Peyer's patch (tissue), 4 donors: ENCODE measurements around the gene LDLRAD3. TPM values are rescaled to one million over a fixed set of nuclear protein-coding genes. Genes with fewer than 3 reads are reported as not detected.

Source experiments
- DNase-seq, 3 donors: peaks; one replicate each; pipeline ENCODE4 v3.0.0-alpha.2; 2017 to 2019
- H3K27ac ChIP-seq, 4 donors: fragments of 200-600 bp; sonication (generic); one replicate each; pipeline ENCODE4 v1.5.1; 2016 to 2019
- H3K27me3 ChIP-seq, 2 donors: fragments of 200-600 bp; sonication (generic); one replicate each; pipeline ENCODE4 v1.5.1; 2019
- H3K36me3 ChIP-seq, 3 donors: fragments of 200-600 bp; sonication (generic); one replicate each; pipeline ENCODE4 v1.5.1; 2016 to 2019
- H3K4me1 ChIP-seq, 4 donors: fragments of 200-600 bp; sonication (generic); one replicate each; pipeline ENCODE4 v1.5.1; 2016 to 2019
- H3K4me3 ChIP-seq, 4 donors: fragments of 200-600 bp; sonication (generic); 1 replicate in 3 of 4; 2 replicates in 1 of 4; pipeline ENCODE4 v1.5.1; 2016 to 2019; ENCODE audit warnings: mild to moderate bottlenecking in 1 of 4
- H3K9me3 ChIP-seq, 4 donors: fragments of 200-600 bp; sonication (generic); one replicate each; pipeline ENCODE4 v1.5.1; 2016 to 2019; ENCODE audit warnings: mild to moderate bottlenecking in 1 of 4
- POLR2A ChIP-seq, 2 donors: fragments of 450-650 bp; IDR thresholded peaks; one replicate each; pipeline ENCODE4 v1.5.1; 2017; ENCODE audit warnings: antibody characterized with exemption in 2 of 2, mild to moderate bottlenecking in 2 of 2, moderate library complexity in 2 of 2
- total RNA-seq, 4 donors: library from RNA; depleted of rRNA; stranded (reverse); fragments of >200 nt; gene quantifications; one replicate each; pipeline ENCODE4 v1.1.0, GENCODE V29; 2016
- TF ChIP-seq, protein P1 (sequence below), 6 experiments: fragments of 450-650 bp in 4 of 6; fragments of 200-600 bp in 2 of 6; sonication (generic) in 1 of 6; IDR thresholded peaks; one replicate each; pipeline ENCODE4 v1.5.1; 2017 to 2019; ENCODE audit warnings: antibody characterized with exemption in 6 of 6, mild to moderate bottlenecking in 3 of 6, moderate library complexity in 1 of 6

Gene LDLRAD3
- total RNA-seq, 4 donors from 2014 or later = 1.2 to 14.0 (median 4.8) TPM

DNA sequence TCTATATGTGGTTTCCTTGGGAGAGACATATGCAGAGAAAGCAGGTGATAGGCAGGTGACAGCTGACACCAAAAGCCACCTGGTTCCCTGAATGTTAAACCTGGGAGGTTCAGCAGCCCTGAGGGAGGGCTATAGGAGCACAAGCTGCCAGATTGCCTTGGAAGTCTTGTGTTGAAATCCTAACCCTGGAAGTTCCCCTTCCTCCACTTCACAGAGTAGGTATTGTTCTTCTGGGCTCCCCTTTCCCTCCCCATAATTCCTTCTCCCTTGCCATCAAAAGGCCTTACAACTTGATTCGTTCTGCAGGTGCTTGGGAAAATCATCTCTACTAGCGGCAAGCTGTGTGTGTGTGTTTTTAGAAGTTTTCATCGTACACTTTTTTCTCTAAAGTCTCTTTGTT is 5.4 kb downstream of the LDLRAD3 start:
- no peak for DNase-seq
- H3K4me1 ChIP-seq = no peaks in the 10 kb centered on the region
- no peak overlapping the region for H3K4me3 ChIP-seq
- no peak overlapping the region for H3K27ac ChIP-seq
- no peaks in the 10 kb centered on the region for H3K36me3 ChIP-seq
- H3K9me3 ChIP-seq = no peaks in the 10 kb centered on the region
- no peaks in the 10 kb centered on the region for H3K27me3 ChIP-seq
- TF ChIP-seq, protein P1, sequence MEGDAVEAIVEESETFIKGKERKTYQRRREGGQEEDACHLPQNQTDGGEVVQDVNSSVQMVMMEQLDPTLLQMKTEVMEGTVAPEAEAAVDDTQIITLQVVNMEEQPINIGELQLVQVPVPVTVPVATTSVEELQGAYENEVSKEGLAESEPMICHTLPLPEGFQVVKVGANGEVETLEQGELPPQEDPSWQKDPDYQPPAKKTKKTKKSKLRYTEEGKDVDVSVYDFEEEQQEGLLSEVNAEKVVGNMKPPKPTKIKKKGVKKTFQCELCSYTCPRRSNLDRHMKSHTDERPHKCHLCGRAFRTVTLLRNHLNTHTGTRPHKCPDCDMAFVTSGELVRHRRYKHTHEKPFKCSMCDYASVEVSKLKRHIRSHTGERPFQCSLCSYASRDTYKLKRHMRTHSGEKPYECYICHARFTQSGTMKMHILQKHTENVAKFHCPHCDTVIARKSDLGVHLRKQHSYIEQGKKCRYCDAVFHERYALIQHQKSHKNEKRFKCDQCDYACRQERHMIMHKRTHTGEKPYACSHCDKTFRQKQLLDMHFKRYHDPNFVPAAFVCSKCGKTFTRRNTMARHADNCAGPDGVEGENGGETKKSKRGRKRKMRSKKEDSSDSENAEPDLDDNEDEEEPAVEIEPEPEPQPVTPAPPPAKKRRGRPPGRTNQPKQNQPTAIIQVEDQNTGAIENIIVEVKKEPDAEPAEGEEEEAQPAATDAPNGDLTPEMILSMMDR (IDR thresholded peaks at IDR 0.05) = no peak
- no peak for TF ChIP-seq POLR2A (IDR thresholded peaks at IDR 0.05)

DNA sequence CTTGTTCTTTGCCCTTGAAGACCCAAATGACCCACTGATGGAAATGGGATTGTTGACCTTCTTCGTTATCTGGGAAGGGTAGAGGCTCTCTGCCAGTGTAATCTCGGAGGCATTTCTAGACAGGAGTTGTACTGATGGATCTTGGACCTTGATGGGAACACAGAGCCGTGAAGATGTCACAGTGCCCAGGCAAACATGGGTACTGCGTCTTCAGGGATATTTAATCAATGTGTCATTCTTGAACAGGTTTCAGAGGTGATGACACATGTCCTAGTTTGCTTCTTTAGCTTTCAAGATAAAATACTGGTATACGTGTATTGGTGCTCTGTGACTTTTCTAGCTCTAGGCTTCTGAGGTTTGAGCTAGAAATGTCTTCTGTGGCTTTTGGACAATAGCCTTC is 6.2 kb downstream of the LDLRAD3 start:
- H3K4me1 ChIP-seq = no peaks in the 10 kb centered on the region
- TF ChIP-seq, protein P1 (IDR thresholded peaks at IDR 0.05) = no peak
- no peak for TF ChIP-seq POLR2A (IDR thresholded peaks at IDR 0.05)
- no peak overlapping the region for H3K4me3 ChIP-seq
- DNase-seq = no peak
- no peaks in the 10 kb centered on the region for H3K27me3 ChIP-seq
- no peaks in the 10 kb centered on the region for H3K9me3 ChIP-seq
- H3K36me3 ChIP-seq = no peaks in the 10 kb centered on the region
- H3K27ac ChIP-seq = no peak overlapping the region

DNA sequence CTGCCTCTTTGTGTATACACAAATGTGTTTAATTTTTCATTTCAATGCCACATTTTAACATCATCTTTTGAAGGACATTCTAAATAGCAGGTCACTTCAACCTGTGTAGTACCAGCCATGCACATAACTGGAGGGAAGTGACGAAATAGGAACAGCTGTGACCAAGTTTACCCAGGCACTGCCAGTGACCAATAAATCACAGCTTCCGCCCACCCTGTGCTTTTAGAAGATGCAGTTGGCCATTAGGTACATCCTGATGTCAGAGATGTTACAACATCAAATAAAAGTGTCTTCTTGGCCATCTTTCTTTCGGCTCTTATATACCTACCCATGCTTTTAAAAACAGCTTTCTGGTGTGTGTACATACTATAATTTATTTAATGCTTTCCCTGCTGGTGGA is 7.8 kb downstream of the LDLRAD3 start:
- Histone ChIP-seq H3K27me3 (no peaks in the 10 kb centered on the region), H3K9me3 (no peaks in the 10 kb centered on the region), H3K27ac (no peak overlapping the region), H3K4me3 (no peak overlapping the region), H3K36me3 (no peaks in the 10 kb centered on the region), H3K4me1 (no peaks in the 10 kb centered on the region)
- no peak for DNase-seq
- TF ChIP-seq, protein P1 (IDR thresholded peaks at IDR 0.05) = no peak
- TF ChIP-seq POLR2A (IDR thresholded peaks at IDR 0.05) = no peak

DNA sequence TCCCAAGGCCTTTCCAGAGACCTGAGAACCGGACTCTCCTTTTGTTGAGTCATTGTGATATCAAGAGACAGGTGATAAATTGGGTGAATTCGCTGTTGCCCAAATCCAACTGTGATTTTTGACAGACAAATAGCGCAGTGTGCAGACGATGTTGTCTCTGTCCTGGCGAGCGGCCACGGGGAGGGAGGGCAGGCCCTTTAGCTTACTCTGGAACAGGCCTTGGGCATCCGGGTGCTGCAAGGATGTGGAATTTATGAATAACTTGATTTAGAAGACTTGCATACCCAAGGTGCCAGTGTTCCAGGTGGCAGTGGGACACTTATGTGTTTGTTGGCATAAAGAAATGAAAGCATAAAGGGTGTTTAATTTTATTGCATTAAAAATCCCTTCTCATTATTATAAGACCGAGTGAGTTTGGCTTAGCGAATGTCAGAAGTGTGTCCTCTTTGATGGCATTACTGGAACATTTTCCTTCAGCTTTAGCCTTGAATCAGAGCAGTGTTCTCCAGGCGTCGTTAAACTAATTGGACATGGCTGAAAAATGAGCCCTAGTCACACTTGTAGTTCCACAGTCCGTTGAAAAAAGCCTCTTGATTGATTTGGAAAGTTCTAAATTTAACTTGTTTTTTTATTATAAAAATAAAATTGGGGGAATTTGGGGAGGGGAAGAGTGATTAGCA is 9.4 kb downstream of the LDLRAD3 start:
- H3K4me3 ChIP-seq = no peak overlapping the region
- TF ChIP-seq, protein P1 (IDR thresholded peaks at IDR 0.05) = no peak
- no peak for TF ChIP-seq POLR2A (IDR thresholded peaks at IDR 0.05)
- no peaks in the 10 kb centered on the region for H3K4me1 ChIP-seq
- no peaks in the 10 kb centered on the region for H3K36me3 ChIP-seq
- H3K27me3 ChIP-seq = no peaks in the 10 kb centered on the region
- no peak for DNase-seq
- H3K9me3 ChIP-seq = no peaks in the 10 kb centered on the region
- H3K27ac ChIP-seq = no peak overlapping the region

DNA sequence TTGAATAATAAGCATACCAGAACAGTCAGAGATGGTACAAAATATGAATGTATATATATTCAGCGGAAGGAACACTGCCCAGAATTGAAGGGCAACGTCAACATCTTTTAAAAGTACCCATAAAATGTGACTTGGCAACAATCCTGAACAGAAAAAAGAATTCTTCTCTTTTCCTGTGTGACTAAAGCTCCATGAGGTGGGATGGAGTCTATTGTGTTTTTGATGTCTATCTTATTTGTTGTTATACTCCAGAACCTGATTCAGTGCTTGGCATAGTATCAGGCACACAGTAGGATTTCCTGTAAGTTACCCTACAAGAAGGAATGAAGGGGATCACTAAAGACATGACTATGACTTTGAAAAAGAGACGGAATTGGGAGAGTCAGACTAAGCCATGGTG is 10.3 kb downstream of the LDLRAD3 start:
- no peaks in the 10 kb centered on the region for H3K36me3 ChIP-seq
- no peaks in the 10 kb centered on the region for H3K27me3 ChIP-seq
- H3K27ac ChIP-seq = no peak overlapping the region
- H3K4me3 ChIP-seq = no peak overlapping the region
- no peaks in the 10 kb centered on the region for H3K9me3 ChIP-seq
- TF ChIP-seq, protein P1 (IDR thresholded peaks at IDR 0.05) = no peak
- no peak for TF ChIP-seq POLR2A (IDR thresholded peaks at IDR 0.05)
- H3K4me1 ChIP-seq = no peaks in the 10 kb centered on the region
- no peak for DNase-seq

DNA sequence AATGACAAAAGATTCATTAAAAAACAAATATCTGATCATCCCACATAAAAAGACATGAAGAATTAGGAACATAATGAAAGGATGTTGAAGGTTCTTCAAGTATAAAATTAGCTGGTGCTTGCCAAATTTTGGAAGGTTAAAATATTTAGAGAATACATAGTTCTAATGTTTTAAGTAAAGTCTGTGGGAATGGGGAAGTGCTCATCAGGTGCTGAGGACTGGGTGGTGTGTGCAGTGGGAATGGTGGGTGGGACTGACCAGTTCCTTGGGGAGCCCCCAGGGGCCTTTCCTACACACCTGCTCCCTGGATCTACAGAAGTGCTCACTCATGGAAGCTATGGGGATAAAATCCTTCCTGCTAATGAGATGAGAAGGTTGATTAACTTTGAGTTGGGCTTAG is 11.8 kb downstream of the LDLRAD3 start:
- H3K27me3 ChIP-seq = no peaks in the 10 kb centered on the region
- no peak overlapping the region for H3K4me3 ChIP-seq
- H3K27ac ChIP-seq = no peak overlapping the region
- no peaks in the 10 kb centered on the region for H3K9me3 ChIP-seq
- DNase-seq = no peak
- H3K4me1 ChIP-seq = no peaks in the 10 kb centered on the region
- no peaks in the 10 kb centered on the region for H3K36me3 ChIP-seq
- TF ChIP-seq, protein P1 (IDR thresholded peaks at IDR 0.05) = no peak
